HEK293 (cell line): ENCODE data around the gene SPTBN2.
A peak's percentile ranks its signal among the peaks of the same experiment; 100 is the strongest.
"Not testable (repeated sequence)": the region's sequence is repeated elsewhere in the genome, so short reads cannot be mapped to it uniquely, and the experiment has no call there.

Experiments
- CTCF ChIA-PET: fragments of 350-600 bp; formaldehyde crosslinking; extraction: SDS; loops from one replicate; lab custom pipeline; 2021; ENCODE audit warnings: antibody characterized with exemption; lab: Yijun Ruan, JAX
- POLR2A ChIA-PET: fragments of 300-600 bp; formaldehyde crosslinking; extraction: SDS; loops from one replicate; lab custom pipeline; 2020; ENCODE audit warnings: antibody characterized with exemption, inconsistent platforms; lab: Yijun Ruan, JAX
- H3K27ac ChIP-seq: fragments of 200-500 bp; sonication (Bioruptor generic); 2 replicates; pipeline ENCODE4 v1.5.1; 2014; ENCODE audit warnings: low read depth, low read length, control low read depth, inconsistent platforms; ENCODE audit errors: extremely low read depth
- H3K36me3 ChIP-seq, 2 experiments: fragments of 200-500 bp in 1 of 2; sonication (Bioruptor generic) in 1 of 2; 1 replicate in 1 of 2; 2 replicates in 1 of 2; pipeline ENCODE4 v1.5.1; 2014 to 2017; ENCODE audit warnings: inconsistent platforms in 2 of 2, low read length in 2 of 2; ENCODE audit not compliant: control insufficient read depth in 2 of 2, insufficient read depth in 1 of 2
- H3K4me1 ChIP-seq: fragments of 200-500 bp; sonication (Bioruptor generic); 2 replicates; pipeline ENCODE4 v1.5.1; 2014; ENCODE audit warnings: mild to moderate bottlenecking, low read length, inconsistent platforms; ENCODE audit not compliant: control insufficient read depth, insufficient read depth
- H3K4me3 ChIP-seq: 2 replicates; pipeline ENCODE4 v1.5.1; 2011; ENCODE audit warnings: low read depth, mild to moderate bottlenecking, control low read depth, low read length, moderate library complexity
- H3K9me3 ChIP-seq: fragments of 200-500 bp; sonication (Bioruptor generic); 2 replicates; pipeline ENCODE4 v1.5.1; 2014; ENCODE audit warnings: low read depth, low read length, inconsistent platforms; ENCODE audit not compliant: control insufficient read depth, insufficient read depth
- ATF2 ChIP-seq: fragments of 450-650 bp; formaldehyde crosslinking; IDR thresholded peaks from 2 replicates; pipeline ENCODE4 v1.5.1; 2016; ENCODE audit warnings: missing biosample characterization, missing genetic modification characterization, low read depth
- EGR2 ChIP-seq: fragments of 450-650 bp; formaldehyde crosslinking; IDR thresholded peaks from 2 replicates; pipeline ENCODE4 v1.5.1; 2016; ENCODE audit warnings: low read depth, missing biosample characterization, missing genetic modification characterization
- KLF1 ChIP-seq: fragments of 450-650 bp; formaldehyde crosslinking; IDR thresholded peaks from 2 replicates; pipeline ENCODE4 v1.5.1; 2016; ENCODE audit warnings: missing biosample characterization, missing genetic modification characterization
- SCRT1 ChIP-seq: fragments of 450-650 bp; formaldehyde crosslinking; IDR thresholded peaks from 2 replicates; pipeline ENCODE4 v1.5.1; 2016; ENCODE audit warnings: missing biosample characterization, missing genetic modification characterization, borderline replicate concordance
- SCRT2 ChIP-seq: fragments of 450-650 bp; formaldehyde crosslinking; IDR thresholded peaks from 2 replicates; pipeline ENCODE4 v1.5.1; 2016; ENCODE audit warnings: missing biosample characterization, missing genetic modification characterization
- SP7 ChIP-seq: fragments of 450-650 bp; formaldehyde crosslinking; IDR thresholded peaks from 2 replicates; pipeline ENCODE4 v1.5.1; 2016; ENCODE audit warnings: missing biosample characterization, missing genetic modification characterization
- TRIM28 ChIP-seq: IDR thresholded peaks from 2 replicates; pipeline ENCODE4 v1.6.1; 2011; ENCODE audit warnings: low read length, control low read depth, borderline replicate concordance
- ZBTB1 ChIP-seq: fragments of 450-650 bp; formaldehyde crosslinking; IDR thresholded peaks from 2 replicates; pipeline ENCODE4 v1.5.1; 2016; ENCODE audit warnings: missing biosample characterization, missing genetic modification characterization
- ZBTB17 ChIP-seq: fragments of 450-650 bp; formaldehyde crosslinking; IDR thresholded peaks from 2 replicates; pipeline ENCODE4 v1.5.1; 2016; ENCODE audit warnings: missing biosample characterization, missing genetic modification characterization
- ZBTB21 ChIP-seq: fragments of 450-650 bp; formaldehyde crosslinking; IDR thresholded peaks from 2 replicates; pipeline ENCODE4 v1.5.1; 2017; ENCODE audit warnings: missing biosample characterization, missing genetic modification characterization
- ZFHX2 ChIP-seq: fragments of 450-650 bp; formaldehyde crosslinking; conservative IDR thresholded peaks from 2 replicates; pipeline ENCODE4 v1.5.1; 2016; ENCODE audit warnings: missing biosample characterization, missing genetic modification characterization
- ZNF10 ChIP-seq: fragments of 450-650 bp; formaldehyde crosslinking; IDR thresholded peaks from 2 replicates; pipeline ENCODE4 v1.5.1; 2017; ENCODE audit warnings: missing biosample characterization, missing genetic modification characterization
- ZNF2 ChIP-seq: fragments of 450-650 bp; formaldehyde crosslinking; IDR thresholded peaks from 2 replicates; pipeline ENCODE4 v1.5.1; 2016; ENCODE audit warnings: missing biosample characterization, missing genetic modification characterization
- ZNF211 ChIP-seq: fragments of 450-650 bp; formaldehyde crosslinking; IDR thresholded peaks from 2 replicates; pipeline ENCODE4 v1.5.1; 2016; ENCODE audit warnings: low read depth, missing biosample characterization, missing genetic modification characterization
- ZNF23 ChIP-seq: fragments of 450-650 bp; formaldehyde crosslinking; IDR thresholded peaks from 2 replicates; pipeline ENCODE4 v1.5.1; 2016; ENCODE audit warnings: missing biosample characterization, missing genetic modification characterization, borderline replicate concordance
- ZNF335 ChIP-seq: fragments of 450-650 bp; formaldehyde crosslinking; conservative IDR thresholded peaks from 2 replicates; pipeline ENCODE4 v1.5.1; 2016; ENCODE audit warnings: missing biosample characterization, missing genetic modification characterization
- ZNF362 ChIP-seq: fragments of 450-650 bp; formaldehyde crosslinking; IDR thresholded peaks from 2 replicates; pipeline ENCODE4 v1.5.1; 2016; ENCODE audit warnings: missing biosample characterization, missing genetic modification characterization
- ZNF416 ChIP-seq: fragments of 450-650 bp; formaldehyde crosslinking; IDR thresholded peaks from 2 replicates; pipeline ENCODE4 v1.5.1; 2016; ENCODE audit warnings: missing biosample characterization, missing genetic modification characterization
- ZNF629 ChIP-seq: fragments of 450-650 bp; formaldehyde crosslinking; IDR thresholded peaks from 2 replicates; pipeline ENCODE4 v1.5.1; 2017; ENCODE audit warnings: missing biosample characterization, missing genetic modification characterization
- ZNF837 ChIP-seq: fragments of 450-650 bp; formaldehyde crosslinking; IDR thresholded peaks from 2 replicates; pipeline ENCODE4 v1.5.1; 2016; ENCODE audit warnings: missing biosample characterization, missing genetic modification characterization

Gene SPTBN2

GRCh38 chr11:66639814-66640340 lies 89.1 kb downstream of the SPTBN2 start:
- H3K4me3 ChIP-seq = peak overlapping the region; percentile 62
- CTCF ChIA-PET, H3K4me1 ChIP-seq, H3K27ac ChIP-seq, H3K9me3 ChIP-seq: not testable (repeated sequence)
- POLR2A ChIA-PET = interaction anchor here (1.1 to 5.9 kb wide), 5 partner anchors 9 to 47 kb away, joined by 3 to 98 read pairs (median 36); partner anchors contain the start of genes CCDC87, CCS, RBM14 and RBM4B
- 0 out of 2 replicates have a peak, but pooled peaks have one; percentile 49 for TF ChIP-seq ATF2 (tag by site-specific recombination)
- TF ChIP-seq ZBTB21 (tag by site-specific recombination) = 0 out of 2 replicates have a peak, but pooled peaks have one; percentile 7
- TF ChIP-seq ZNF629 = 0 out of 2 replicates have a peak, but pooled peaks have one; percentile 35
- peaks cover 5 to 63% of the 10 kb centered on the region in 2 experiments for H3K36me3 ChIP-seq

GRCh38 chr11:66639066-66639813 lies 89.8 kb downstream of the SPTBN2 start:
- POLR2A ChIA-PET = interaction anchor here (0.7 to 5.9 kb wide), 13 partner anchors 10 to 568 kb away, joined by 3 to 98 read pairs (median 13); partner anchors contain the start of genes ACTN3, CCDC87, CCS and DPP3
- Histone ChIP-seq H3K4me3 (peak overlapping the region; percentile 62), H3K36me3 (peaks cover 5 to 62% of the 10 kb centered on the region in 2 experiments)
- CTCF ChIA-PET = interaction anchor here (0.6 to 1.3 kb wide), 2 partner anchors 39 to 1611 kb away, joined by 3 to 6 read pairs; no protein-coding TSS in a partner anchor
- TF ChIP-seq ZBTB17 (tag by site-specific recombination) (no peak), ZNF416 (no peak), SP7 (tag by site-specific recombination) (no peak), ZNF10 (tag by site-specific recombination) (no peak), ZBTB21 (tag by site-specific recombination) (0 out of 2 replicates have a peak, but pooled peaks have one; percentile 5), SCRT2 (tag by site-specific recombination) (peak; percentile 93), ZNF335 (tag by site-specific recombination) (0 out of 2 replicates have a peak, but pooled peaks have one; percentile 40), SCRT1 (tag by site-specific recombination) (peak; percentile 52; the same call in 1 of the 2 replicates), TRIM28 (no peak), ZFHX2 (peak; percentile 52), EGR2 (tag by site-specific recombination) (peak; percentile 38; the same call in 1 of the 2 replicates), ZNF837 (no peak), KLF1 (no peak), ZNF23 (tag by site-specific recombination) (no peak), ZNF2 (0 out of 2 replicates have a peak, but pooled peaks have one; percentile 1), ZBTB1 (tag by site-specific recombination) (no peak), ZNF362 (tag by site-specific recombination) (no peak), ZNF211 (tag by site-specific recombination) (no peak)
- TF ChIP-seq, all 188 proteins: peak for 7
- Histone ChIP-seq H3K9me3 (no peaks in the 10 kb centered on the region), H3K27ac (peak overlapping the region; percentile 68), H3K4me1 (no peaks in the 10 kb centered on the region; the same call in 1 of the 2 replicates)
